Measurements from ENCODE around the gene TRIM40.
"Not testable (repeated sequence)": the region's sequence is repeated elsewhere in the genome, so short reads cannot be mapped to it uniquely, and the experiment has no call there.

Gene TRIM40

DNA sequence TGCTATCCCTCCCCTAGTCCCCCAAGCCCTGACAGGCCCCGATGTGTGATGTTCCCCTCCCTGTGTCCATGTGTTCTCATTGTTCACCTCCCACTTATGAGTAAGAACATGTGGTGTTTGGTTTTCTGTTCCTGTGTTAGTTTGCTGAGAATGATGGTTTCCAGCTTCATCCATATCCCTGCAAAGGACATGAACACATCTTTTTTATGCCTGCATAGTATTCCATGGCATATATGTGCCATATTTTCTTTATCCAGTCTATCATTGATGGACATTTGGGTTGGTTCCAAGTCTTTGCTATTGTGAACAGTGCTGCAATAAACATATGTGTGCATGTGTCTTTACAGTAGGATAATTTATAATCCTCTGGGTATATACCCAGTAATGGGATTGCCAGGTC, 29.3 kb downstream of the TRIM40 start:
- not testable (repeated sequence) for DNase-seq

DNA sequence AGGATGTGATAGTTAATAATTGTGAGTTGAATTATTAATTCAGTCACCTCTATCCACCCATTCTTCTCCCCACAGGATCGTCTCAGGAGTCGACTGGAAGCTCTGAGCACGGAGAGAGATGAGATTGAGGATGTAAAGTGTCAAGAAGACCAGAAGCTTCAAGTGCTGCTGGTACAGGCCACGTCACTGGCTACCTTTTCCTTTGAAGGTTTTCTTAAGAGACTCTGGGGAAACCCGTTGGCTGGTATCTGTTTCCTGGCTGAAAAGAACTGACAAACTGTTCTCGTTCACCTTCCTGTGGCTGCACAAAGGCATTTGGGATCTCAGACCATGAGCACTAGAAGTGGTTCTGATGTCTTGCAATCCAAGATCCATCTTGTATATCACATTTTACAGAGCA, 31.2 kb downstream of the TRIM40 start:
- no peak for DNase-seq

DNA sequence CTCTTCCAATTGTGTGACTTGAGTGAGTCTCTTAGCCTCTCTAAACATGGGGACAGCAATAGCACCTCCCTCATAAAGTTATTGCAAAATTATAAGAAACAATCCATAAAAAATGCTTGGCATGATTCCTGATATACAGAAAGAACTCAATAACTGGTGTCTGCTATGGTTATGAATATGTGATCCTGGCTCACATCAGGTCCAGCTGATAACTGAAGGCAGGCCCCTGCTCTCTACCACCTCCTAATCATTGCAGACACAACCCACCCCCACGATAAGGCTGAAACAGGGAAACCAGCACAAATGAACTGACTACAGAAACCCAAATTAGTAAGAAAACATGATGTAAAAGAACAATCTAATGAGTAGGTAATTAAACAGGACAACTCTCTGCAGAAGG, 32.8 kb downstream of the TRIM40 start:
- no peak for DNase-seq

DNA sequence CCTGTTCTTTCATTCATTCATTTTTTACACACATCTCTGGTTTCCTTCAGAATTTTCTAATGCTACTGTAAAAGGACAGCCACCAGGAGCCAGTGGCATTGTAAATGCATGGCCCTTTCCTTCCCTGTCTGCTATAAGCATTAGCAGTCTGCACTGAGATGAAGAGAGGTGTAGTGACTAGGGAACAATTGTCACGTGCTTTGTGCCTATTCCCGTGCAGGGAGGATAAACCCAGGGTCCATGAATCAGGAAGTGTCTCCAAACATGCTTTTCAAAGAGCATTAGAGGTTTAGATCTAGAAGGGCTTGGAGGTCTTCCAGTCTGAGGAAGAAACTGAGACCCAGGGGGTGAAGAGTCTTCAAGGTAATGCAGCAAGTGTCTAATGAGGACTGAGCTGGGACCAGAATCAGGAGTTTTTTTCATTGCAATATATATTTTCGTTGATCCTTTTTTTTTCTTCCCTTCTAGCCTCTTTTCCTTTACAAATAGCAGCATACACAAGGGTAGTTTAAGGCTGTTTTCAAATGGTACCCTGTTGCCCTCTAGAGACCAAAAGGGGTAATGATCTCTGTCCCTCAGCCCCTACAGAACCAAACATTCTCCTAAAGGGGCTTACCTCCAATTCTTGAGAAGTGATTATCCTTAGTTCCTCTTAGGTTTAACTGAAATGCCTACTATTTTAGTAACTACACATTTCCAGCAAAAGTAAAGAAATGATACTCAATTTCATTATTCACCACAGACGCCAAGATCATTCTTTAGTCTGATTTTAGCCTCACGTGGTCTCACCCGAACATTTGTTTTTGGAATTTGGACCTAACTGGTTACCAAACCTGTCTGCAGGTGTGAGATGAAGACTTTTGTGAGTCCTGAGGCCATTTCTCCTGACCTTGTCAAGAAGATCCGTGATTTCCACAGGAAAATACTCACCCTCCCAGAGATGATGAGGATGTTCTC, 34.0 kb downstream of the TRIM40 start:
- DNase-seq: peak; percentile 6

DNA sequence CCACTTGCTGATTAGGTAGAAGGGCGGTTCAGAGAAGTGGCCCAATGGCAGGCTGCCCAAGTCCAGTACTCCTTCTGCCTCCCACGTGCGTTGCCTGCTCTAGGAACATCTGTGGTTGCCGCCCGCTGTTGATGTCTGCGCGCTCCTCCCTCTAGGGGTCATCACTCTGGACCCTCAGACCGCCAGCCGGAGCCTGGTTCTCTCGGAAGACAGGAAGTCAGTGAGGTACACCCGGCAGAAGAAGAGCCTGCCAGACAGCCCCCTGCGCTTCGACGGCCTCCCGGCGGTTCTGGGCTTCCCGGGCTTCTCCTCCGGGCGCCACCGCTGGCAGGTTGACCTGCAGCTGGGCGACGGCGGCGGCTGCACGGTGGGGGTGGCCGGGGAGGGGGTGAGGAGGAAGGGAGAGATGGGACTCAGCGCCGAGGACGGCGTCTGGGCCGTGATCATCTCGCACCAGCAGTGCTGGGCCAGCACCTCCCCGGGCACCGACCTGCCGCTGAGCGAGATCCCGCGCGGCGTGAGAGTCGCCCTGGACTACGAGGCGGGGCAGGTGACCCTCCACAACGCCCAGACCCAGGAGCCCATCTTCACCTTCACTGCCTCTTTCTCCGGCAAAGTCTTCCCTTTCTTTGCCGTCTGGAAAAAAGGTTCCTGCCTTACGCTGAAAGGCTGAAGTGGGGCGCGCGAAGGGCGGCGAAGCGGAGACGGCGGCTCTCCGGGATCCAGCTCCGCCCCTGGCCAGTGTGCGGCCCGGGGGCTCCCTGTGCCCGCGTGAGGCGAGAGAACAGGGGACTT, 35.9 kb downstream of the TRIM40 start:
- DNase-seq: no peak

DNA sequence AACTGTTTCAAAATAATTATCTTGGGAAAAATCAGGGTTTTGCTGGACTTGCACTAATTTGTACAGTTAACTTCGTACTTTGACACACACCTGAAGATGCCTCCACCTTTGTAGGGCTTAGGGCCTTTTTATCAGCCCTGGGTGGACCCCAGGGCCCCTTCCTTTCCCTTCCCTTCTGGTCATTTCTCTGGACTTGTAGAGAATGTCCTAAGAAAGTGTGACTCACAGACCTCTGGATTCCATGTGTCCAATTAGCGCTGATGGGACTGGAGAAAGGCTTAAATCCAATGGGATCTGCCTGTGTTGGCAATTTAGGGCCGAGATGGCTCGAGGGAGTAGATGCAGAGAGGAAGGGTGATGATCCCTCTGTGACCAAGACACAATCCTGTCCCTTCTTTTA, 36.7 kb downstream of the TRIM40 start:
- no peak for DNase-seq

DNA sequence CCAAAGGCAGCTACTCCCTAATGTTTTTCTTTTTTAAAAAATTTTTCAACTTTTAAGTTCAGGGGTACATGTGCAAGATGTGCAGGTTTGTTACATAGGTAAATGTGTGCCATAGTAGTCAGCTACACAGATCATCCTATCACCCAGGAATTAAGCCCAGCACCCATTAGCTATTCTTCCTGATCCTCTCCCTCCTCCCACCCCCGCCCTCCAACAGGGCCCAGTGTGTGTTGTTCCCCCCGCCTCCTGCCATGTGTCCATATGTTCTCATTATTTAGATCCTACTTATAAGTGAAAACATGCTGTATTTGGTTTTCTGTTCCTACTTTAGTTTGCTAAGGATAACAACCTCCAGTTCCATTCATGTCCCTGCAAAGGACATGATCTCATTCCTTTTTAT, 39.8 kb downstream of the TRIM40 start:
- no peak for DNase-seq

DNA sequence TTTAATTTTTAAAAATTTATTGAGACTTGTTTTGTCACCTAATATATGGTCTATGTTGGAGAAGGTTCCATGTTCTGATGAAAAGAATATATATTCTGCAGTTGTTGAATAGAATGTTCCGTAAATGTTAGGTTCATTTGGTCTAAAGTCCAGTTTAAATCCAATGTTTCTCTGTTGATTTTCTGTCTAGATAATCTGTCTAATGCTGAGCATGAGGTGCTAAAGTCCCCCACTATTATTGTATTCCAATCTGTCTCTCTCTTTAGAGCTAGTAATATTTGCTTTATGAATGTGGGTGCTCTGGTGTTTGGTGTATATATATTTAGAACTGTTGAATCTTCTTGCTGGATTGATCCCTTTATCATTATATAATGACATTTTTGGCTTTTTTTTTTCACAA, 42.9 kb downstream of the TRIM40 start:
- no peak for DNase-seq

DNA sequence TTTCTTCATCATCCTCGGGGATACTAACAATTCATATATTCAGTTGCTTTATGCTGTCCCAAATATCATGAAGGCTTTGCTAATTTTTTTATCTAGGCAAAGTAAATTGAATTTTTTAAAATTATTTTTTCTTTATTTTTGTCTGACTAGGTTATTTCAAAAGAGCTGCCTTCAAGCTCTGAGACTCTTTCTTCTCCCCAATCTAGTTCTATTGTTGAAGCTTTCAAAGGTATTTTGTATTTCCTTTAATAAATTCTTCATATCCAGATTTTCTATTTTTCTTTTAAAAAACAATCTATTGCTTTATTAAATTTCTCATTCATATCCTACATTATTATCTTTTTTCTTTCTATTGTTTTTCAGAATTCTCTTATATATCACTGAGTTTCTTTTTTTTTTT, 44.2 kb downstream of the TRIM40 start:
- no peak for DNase-seq

DNA sequence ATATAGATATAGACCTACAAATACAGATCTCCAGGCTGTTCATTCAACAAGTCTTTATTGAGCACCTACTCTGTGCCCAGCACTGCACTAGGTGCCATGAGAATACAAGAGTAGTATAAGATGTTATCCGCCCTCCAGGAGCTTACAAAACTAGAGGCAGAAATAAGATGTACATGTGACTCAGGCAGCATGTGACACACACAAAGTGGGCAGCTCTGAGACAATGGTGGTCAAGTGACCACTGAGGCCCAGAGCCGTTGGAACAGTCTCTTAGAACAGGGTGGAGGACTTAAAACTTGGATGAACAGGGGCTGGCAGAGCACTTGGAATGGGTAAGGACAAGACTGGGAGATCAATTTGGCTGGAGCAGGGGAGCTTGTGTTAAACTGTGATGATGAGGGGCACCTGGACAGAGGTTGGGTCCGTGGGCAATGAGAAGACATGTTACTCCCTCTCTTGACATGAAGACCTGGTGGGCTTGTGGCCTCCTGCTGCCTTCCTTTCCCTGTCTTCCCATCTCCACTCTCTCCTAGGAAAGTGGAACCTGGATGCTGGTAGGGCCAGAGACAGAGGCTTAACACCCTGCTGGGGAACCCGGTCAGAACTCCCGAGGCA, 48.6 kb downstream of the TRIM40 start:
- no peak for DNase-seq

DNA sequence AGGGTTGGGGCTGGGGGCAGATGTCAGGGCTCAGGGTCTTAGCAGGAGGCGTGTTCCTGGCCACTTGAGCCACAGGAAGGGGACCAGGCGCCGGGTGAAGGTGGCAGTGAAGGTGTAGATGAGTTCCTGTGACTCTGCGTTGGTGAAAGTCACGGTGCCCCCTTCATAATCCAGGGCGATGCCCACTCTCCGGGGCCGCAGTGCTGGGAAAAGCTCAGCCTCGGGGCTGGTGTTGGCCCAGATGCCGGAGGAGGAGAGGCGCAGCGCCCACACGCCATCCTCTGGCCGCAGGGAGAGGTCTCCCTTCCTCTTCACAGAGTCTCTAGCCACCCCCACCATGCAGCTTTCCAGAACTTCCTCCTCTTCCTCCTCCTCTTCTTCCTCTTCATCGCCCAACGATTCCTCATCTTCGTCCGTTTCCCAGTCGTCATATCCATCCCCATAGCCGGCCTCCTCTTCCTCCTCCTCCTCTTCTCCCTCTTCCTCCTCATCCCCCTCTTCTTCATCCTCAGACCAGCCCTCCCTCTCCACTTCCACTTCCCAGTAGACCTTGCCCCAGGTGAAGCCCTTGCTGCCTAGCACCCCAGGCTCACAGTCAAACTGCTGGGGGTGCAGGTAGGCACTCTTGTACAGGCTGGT, 50.0 kb downstream of the TRIM40 start:
- DNase-seq: no peak

DNA sequence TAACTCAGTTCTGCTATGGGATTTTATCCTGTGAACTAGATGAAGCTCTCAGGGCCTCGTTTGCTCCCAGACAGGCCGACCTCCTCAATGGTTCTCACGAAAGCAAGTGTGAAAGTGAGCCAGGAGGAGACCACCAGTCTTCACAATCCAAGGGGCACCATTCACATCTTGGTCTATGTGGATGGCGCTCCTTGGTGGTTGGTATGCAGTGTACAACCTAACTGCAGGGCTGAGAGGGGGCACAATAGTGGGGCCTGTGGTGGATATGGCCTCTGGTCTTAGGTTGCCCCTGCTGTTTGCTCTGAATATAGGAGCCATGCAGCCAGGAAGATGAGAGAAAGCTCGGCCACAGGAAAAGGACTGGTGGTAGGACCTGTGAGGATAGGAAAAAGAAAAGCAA, 52.6 kb downstream of the TRIM40 start:
- DNase-seq: no peak

DNA sequence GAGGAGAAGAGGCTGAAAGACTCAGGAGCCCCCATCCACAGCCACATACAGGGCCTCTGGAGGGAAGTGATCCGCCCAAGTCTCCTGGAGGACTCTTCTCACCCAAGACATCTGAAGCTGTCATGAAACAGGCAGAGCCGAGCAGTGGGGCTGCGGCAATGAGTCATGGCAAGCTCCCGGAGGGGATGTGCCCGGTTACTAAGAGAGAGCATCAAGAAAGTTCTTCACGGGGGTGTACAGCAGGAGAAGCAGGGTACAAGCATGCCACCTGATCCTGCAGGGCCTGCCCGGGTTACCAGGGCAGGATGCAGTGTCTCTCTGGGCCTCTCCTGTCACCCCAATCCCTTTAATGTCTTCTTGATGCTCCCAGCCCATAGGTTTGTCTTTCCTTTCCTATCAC, 56.1 kb downstream of the TRIM40 start:
- DNase-seq: no peak

DNA sequence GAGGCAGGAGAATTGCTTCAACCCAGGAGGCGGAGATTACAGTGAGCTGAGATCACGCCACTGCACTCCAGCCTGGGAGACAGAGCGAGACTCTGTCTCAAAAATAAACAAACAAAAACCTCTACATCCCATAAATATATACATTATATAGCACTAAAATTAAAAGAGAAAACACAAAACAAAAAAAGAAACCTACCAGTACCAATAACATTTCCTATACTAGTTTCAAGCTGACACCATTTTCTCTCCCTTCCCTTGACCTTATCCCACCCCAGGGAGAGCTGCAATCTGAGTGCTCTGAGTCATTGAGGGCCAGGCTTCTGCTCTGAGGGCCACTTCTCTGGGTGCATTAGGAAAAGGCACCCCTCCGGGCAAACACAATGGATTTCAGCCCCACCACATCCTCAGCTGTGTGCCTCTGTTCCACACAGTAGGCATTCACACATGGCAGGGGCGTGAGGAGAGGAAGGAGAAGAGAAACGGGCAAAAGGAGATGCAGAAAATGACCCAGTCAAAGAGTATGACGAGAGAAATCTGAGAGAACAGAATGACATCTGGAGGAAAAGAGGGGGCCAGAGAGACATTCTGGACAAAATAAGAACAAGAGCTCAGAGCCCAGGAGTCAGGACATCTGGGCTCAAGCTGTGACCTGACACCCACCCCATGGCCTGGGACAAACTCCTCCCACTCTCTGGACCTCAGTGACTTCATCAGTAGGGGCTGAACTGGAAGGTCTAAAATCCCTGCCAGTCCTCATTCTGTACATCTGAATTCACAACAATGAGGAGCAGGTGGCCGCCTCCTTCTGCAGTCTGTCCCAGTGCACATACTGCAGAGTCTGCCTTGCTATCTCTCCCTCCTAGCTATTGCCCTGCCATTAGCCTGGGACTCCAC, 59.1 kb downstream of the TRIM40 start:
- no peak for DNase-seq

DNA sequence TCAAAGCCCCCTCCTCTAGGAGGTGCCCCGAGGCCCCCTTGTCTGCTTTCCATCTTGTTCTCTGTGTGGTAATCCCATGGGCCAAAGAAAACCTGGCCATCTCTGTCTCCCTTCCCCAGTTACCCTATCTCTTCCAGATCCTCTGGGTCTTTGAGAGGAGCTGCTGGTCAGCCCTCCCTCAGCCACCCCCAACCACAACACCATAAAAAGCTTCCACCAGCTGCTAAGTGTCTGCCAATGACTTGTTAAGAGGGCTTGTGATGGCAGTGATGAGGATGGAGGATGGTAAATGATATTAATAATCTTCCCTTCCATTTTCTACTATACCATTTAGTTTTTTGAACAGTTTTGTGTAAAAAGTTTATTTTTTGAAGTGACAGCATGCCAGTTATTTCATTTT, 60.0 kb downstream of the TRIM40 start:
- no peak for DNase-seq

DNA sequence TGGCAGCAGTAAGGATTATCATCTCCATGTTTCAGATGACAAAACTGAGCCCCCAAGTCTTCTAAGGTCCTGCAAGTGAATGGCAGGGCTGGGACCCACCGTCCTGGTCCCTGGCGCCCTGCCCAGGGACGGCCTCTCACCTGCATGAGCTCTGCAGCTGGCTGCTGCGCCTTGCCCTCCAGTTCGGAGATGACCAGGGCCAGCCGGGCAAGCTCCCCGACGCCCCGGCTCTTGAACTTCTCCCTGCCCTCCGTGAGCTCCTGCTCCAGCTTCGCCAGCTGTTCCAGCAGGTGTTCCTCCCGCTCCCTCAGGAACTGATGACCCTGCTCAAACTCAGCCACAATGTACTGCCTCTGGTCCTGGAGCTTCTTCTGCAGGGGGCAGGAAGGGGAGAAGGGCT, 60.4 kb downstream of the TRIM40 start:
- DNase-seq: no peak
